GM19023 (cell line): Measurements from ENCODE around the gene TRIM24.

Experiments used
- ATAC-seq: cut with Tn5 transposase; IDR thresholded peaks from one replicate; pipeline ENCODE4 v1.9.1; 2021; ENCODE audit warnings: mild to moderate bottlenecking, moderate library complexity; ENCODE audit not compliant: unreplicated experiment

Gene TRIM24

GRCh38 chr7:138613630-138614029 is 153.6 kb downstream of the TRIM24 start:
- no peak for ATAC-seq

GRCh38 chr7:138616085-138616484 is 156.0 kb downstream of the TRIM24 start:
- no peak for ATAC-seq

- ATAC-seq, result no peak
Measured at GRCh38 chr7:138618506-138618905, 158.4 kb downstream of the TRIM24 start.

DNA sequence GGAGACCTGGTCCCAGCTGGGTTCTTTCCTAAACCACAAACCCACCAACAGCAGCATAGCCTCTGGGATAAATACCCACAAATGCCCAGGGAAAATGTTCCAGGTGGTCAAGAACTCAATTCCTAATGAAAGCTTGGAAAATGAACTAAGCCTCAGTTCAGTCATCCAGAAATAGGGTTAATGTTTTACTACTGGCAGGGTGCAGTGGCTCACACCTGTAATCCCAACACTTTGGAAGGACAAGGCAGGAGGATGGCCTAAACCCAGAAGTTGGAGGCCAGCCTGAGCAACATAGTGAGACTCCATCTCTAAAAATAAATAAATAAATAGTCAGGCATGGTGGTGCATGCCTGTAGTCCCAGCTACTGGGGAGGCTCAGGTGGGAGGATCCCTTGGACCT is 158.9 kb downstream of the TRIM24 start:
- ATAC-seq, result no peak

- ATAC-seq, result no peak
Measured at GRCh38 chr7:138622841-138623240, 162.8 kb downstream of the TRIM24 start.

- ATAC-seq, result no peak
Measured at GRCh38 chr7:138625084-138625848, 165.2 kb downstream of the TRIM24 start.

- no peak for ATAC-seq
Measured at GRCh38 chr7:138625849-138626230, 165.8 kb downstream of the TRIM24 start.

GRCh38 chr7:138626846-138627245 is 166.8 kb downstream of the TRIM24 start:
- ATAC-seq, result no peak

DNA sequence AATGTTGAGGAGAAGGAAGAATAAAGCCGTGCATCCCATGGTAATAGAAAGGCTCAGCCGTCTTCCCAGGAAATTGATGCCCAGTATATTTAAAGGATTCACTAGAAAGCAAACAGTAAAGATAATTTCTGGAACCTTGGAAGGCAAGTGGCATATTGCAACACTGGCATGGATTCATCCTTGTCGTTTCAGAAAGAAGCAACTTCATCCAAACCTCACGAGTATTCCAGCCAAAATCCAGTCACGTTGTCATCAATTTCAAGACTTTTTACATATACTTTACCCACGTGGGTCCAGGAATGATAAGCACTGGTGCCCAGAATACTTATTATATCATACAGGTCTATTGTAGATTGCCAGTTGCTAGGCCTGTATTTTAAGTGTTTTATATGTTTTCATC is 167.3 kb downstream of the TRIM24 start:
- ATAC-seq, result no peak

DNA sequence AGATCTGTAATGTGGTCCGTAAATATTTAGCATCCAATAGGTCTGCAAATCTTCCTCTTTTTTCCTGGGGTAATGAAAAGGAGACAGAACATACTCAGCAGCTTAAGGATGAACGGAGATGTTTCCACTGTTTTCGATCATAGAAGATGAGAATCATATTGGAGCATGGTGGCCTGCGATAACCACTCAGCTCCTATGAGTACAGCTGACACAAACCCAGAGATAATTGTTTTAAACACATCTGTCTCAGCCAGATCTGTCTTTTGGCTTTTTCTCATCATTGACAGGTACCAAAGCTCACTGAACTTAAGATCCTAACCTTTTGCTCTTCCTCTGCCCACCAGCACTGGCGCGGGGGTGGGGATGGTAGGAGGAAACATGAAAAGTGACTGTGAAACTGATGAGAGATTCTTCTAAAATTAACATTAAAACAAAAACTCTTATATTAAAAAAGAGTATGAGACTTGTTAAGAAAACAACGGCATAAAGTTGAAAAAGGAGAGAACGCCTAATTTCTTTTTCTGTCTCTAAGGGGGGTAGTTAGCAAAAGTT is 170.1 kb downstream of the TRIM24 start:
- ATAC-seq, result no peak

DNA sequence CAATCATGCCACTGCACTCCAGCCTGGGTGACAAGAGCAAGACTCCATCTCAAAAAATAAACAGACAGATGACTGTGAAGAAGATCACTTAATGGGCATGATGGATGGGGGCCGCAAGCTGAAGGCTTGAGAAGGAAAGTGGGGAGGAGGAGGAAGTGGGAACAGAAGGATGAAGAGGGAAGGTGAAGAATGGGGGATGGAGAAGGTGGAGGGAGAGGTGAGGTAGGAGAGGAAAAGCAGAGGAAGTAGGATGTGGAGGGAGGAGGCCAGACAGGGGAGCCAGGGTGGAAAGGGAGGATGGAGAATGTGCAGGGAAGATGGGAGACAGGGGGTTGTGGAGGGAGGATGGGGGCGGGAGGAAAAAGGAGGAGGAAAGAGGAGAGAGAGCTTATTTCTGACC is 172.3 kb downstream of the TRIM24 start:
- ATAC-seq, result no peak

DNA sequence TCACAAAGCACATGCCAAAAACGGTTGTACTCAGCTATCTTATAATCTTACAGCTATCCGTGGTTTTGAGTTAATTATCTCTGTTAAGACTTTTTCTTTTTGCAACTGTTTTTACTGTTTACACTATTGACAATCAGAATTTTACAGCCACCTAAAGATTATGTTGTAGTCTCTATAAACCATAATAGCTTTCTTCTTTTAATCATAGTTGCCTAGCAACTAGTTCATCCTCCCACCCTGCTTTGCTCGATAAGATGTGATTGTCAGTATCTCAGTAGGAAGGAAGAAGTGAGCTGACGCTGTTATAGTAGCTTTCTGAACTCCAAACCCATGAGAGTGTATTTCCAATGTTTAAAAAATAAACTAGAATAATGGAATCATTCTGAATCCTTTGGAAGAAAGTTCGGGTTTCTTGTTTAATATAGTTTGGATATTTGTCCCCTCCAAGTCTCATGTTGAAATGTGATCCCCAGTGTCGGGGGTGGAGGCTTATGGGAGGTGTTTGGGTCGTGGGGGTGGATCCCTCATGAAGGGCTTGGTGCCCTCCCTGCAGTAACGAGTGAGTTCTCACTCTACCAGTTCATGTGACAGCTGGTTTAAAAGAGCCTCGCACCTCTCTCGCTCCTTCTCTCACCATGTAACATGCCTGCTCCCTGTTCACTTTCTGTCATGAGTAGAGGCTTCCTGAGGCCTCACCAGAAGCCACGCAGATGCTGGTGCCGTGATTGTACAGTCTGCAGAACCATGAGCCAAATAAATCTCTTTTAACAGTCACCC is 173.0 kb downstream of the TRIM24 start:
- no peak for ATAC-seq
